Activated effector memory CD4-positive, alpha-beta T cell treated with anti-CD3 and anti-CD28 coated beads, Interleukin-2, amount 50 U/mL, for 16 hours (primary cell): Measurements from ENCODE around the gene CXorf49.
"Not testable (repeated sequence)": the region's sequence is repeated elsewhere in the genome, so short reads cannot be mapped to it uniquely, and the experiment has no call there.

ENCODE experiments used
- DNase-seq: peaks from one replicate; pipeline ENCODE4 v3.0.0-alpha.2; 2020

Gene CXorf49

DNA sequence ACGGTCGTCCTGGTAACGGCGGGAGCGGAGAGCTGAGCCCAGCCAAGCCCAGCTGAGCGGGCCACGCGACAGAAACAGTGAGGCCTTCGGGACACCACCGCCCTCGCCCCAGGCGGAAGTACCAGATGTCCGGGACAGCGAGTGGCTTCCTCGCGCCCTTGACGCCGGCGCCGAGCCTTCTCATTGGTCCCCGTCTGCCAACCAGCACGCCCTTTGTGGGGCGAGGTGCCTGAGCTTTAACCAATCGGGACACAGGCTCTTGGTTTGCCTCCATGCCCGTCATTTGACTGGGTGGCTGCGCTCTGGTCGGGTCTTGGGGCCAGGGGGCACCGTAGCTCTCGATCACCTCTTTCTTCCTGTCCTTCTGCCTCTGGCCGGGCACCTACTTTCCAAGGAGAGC, at the start of gene CXorf49:
TSS of gene CXorf49 (minus strand) at position 101 of the 400 bp plus-strand sequence. CDS start 134 bp downstream, outside the sequence.
- not testable (repeated sequence) for DNase-seq

DNA sequence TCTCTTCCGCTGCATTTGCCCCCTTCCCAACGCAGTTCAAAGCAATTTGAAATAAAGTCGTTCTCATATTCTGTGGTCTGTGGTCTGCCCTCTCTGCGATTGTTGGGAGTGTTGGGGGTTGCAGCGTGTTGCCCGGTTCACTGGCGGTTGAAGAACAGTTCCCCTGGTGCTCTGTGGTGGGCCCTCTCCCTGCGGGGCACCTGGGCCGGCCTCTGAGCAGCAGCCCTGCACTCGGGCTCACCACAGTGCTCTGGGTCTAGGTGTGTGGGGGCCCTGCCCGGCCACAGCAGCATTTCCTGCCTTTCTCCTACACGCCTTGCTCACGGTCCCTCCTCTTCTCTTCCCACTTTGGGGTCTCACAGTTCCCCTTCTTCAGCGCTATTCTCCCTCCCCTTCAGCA, 49.0 kb upstream of the CXorf49 start:
- not testable (repeated sequence) for DNase-seq

DNA sequence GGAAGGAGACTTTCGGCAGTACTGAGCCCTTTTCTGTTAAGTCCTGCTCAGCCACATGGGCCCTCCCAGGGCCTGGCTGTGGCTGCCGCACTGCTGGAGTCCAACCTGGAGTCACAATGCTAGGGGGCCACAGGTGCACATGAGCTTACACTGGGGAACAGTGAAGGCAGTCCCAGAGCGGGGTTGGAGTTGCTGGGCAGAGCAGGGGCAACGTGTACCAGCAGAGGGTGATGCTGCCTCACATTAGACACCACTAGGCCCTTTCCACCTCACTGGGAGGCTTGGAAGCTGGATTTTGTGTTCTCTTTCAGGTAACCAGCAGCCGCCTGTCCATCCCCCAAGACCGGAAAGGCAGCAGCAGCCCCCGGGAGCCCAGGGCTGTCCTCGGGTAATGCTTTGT, 47.5 kb upstream of the CXorf49 start:
- DNase-seq: not testable (repeated sequence)

DNA sequence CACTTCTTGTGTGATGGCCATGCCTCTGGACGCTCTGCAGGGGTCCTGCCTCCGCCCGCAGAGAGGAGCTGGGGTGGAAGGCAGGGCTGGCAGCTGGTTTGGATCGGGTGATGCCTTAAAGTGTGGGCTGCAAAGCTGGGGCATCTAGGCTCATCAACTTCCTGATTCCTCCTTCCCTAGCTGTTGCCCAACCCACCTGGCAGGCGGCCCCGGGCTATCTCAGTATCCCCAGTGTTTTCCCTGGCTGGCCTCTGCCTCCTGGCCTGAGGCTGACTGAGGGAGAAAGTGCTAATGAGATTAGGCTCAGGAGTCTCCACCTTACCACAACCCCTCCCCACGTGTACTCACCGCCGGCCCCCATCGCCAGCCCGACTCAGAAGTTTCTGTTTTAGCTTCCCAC, 46.7 kb upstream of the CXorf49 start:
- not testable (repeated sequence) for DNase-seq

DNA sequence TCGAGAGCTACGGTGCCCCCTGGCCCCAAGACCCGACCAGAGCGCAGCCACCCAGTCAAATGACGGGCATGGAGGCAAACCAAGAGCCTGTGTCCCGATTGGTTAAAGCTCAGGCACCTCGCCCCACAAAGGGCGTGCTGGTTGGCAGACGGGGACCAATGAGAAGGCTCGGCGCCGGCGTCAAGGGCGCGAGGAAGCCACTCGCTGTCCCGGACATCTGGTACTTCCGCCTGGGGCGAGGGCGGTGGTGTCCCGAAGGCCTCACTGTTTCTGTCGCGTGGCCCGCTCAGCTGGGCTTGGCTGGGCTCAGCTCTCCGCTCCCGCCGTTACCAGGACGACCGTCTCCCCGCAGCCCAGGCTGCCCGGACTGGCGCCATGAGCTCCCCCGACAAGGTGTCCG, 45.0 kb upstream of the CXorf49 start, which contains the start of gene CXorf49B:
TSS of gene CXorf49B (plus strand) at position 301 of the 400 bp plus-strand sequence. CDS start at position 376, 75 bp downstream.
- not testable (repeated sequence) for DNase-seq

DNA sequence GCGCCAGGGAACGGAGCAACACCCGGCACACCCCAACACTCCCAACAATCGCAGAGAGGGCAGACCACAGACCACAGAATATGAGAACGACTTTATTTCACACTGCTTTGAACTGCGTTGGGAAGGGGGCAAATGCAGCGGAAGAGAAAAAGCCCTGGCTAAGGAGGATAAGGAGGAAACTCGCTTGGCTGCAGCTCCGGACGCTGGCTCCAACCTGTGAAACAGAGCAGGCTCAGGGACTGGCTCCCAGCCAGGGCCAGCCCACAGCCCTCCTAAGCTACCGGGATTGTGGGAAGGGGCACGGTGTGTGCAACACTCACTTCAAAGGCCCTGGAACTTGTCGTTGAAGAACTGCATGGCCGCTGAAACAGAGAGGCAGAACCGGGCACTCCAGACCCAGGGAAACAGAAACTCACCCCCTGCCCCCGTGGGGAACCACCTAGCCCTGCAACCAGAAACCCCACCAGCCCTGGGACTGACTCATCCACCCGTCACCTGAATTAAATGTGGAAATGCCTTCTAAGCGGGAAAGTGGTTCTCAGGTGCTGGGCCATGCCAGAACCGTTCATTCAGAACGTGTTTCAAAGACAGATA, 42.7 kb upstream of the CXorf49 start:
- DNase-seq: not testable (repeated sequence)

DNA sequence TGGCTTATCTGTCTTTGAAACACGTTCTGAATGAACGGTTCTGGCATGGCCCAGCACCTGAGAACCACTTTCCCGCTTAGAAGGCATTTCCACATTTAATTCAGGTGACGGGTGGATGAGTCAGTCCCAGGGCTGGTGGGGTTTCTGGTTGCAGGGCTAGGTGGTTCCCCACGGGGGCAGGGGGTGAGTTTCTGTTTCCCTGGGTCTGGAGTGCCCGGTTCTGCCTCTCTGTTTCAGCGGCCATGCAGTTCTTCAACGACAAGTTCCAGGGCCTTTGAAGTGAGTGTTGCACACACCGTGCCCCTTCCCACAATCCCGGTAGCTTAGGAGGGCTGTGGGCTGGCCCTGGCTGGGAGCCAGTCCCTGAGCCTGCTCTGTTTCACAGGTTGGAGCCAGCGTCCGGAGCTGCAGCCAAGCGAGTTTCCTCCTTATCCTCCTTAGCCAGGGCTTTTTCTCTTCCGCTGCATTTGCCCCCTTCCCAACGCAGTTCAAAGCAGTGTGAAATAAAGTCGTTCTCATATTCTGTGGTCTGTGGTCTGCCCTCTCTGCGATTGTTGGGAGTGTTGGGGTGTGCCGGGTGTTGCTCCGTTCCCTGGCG, 2.3 kb upstream of the CXorf49 start:
- DNase-seq: not testable (repeated sequence)

DNA sequence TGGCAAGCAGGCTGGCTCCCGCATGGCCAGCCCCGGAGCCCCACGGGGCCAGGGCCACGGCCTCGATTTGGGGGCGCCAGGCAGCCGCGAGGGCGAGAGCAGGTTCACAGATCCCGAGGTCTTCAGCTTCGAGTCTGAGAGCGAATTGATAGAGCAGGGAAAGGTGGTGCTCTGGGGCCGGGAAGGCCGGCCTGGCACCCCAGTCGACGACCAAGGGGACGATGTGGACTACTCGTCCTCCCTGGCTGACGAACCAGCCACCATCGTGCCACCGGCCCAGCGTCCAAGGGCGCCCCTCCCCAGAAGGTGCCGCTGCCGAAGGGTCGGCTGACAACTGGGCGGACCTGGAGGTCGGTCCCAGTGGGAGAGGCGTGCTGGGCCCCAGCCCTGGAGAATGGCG, 1.1 kb upstream of the CXorf49 start:
- DNase-seq: peak; percentile 6

DNA sequence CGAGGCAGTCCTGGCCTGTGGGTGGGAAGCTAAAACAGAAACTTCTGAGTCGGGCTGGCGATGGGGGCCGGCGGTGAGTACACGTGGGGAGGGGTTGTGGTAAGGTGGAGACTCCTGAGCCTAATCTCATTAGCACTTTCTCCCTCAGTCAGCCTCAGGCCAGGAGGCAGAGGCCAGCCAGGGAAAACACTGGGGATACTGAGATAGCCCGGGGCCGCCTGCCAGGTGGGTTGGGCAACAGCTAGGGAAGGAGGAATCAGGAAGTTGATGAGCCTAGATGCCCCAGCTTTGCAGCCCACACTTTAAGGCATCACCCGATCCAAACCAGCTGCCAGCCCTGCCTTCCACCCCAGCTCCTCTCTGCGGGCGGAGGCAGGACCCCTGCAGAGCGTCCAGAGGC, 1.8 kb downstream of the CXorf49 start:
- DNase-seq: not testable (repeated sequence)

DNA sequence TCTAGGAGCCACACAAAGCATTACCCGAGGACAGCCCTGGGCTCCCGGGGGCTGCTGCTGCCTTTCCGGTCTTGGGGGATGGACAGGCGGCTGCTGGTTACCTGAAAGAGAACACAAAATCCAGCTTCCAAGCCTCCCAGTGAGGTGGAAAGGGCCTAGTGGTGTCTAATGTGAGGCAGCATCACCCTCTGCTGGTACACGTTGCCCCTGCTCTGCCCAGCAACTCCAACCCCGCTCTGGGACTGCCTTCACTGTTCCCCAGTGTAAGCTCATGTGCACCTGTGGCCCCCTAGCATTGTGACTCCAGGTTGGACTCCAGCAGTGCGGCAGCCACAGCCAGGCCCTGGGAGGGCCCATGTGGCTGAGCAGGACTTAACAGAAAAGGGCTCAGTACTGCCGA, 2.5 kb downstream of the CXorf49 start:
- DNase-seq: not testable (repeated sequence)

DNA sequence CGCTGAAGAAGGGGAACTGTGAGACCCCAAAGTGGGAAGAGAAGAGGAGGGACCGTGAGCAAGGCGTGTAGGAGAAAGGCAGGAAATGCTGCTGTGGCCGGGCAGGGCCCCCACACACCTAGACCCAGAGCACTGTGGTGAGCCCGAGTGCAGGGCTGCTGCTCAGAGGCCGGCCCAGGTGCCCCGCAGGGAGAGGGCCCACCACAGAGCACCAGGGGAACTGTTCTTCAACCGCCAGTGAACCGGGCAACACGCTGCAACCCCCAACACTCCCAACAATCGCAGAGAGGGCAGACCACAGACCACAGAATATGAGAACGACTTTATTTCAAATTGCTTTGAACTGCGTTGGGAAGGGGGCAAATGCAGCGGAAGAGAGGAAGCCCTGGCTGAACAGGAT, 4.0 kb downstream of the CXorf49 start:
- not testable (repeated sequence) for DNase-seq

DNA sequence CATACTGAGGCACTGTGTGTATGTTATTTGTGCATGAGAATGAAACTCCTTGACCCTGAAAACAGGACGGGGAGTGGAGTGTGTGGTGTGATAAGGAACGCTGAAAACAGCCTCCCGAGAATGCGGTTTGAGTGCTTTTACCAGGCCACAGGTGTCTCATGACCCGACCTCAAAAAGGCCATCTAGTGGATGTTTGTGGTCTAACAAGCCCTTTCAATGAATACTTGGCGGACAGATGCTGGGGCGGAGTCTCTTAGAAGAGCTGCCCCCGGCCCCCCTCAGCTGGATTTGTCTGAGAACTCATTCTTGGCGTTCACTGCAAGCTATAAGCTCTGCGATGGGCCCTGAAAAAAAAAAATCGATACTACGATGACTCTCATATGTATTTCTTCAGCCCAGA, 15.2 kb downstream of the CXorf49 start:
- DNase-seq: not testable (repeated sequence)

DNA sequence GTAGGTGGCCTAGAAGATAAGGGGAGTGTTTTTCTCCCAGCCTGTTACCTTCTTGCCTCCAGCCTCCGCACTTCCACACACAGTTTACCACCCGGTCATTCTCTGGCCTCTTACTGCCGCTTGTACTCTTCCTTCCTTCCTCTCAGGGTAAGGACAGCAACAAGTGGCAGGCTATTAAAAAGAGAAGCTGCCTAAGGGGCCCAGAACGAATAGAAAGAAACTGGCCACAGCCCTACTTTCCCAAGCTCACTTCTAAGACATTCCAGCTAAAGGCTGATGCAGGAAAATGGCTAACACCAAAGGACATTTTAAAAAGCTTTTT, 19.1 kb downstream of the CXorf49 start:
- not testable (repeated sequence) for DNase-seq

DNA sequence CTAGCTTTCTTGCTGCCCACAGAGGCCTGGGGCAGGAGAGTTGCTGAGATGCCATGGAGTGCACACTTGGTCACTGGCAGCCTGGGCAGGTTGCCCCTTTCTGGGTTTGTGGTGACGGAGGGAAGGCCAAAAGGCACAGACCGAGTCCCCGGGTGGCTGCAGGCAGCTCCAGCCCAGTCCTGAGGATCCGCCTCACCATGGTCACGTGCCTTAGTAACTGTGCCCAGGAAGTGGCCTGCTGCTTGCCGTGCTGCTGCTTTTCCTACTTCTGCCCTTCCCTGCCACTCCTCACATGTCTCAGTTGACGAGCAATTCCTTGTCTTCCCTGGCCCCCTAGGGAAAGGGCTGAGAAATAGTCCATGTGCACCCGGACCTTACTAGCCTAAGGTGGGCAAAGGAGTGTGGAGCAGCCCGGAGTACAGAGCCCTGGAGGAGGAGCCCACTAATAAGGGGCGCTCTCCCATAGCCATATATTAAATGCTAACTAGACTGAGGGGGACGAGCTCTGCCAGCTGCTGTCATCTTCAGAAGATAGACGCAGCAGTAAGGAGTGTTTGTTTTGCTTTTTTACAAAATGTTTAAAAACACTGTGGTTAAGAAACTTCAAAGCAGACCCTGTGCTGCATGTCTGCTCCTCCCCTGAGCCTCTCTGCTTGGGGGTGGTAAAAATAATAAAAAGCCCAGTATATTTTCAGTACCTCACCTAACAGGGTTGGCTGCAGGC, 19.6 kb downstream of the CXorf49 start:
- DNase-seq: not testable (repeated sequence)

DNA sequence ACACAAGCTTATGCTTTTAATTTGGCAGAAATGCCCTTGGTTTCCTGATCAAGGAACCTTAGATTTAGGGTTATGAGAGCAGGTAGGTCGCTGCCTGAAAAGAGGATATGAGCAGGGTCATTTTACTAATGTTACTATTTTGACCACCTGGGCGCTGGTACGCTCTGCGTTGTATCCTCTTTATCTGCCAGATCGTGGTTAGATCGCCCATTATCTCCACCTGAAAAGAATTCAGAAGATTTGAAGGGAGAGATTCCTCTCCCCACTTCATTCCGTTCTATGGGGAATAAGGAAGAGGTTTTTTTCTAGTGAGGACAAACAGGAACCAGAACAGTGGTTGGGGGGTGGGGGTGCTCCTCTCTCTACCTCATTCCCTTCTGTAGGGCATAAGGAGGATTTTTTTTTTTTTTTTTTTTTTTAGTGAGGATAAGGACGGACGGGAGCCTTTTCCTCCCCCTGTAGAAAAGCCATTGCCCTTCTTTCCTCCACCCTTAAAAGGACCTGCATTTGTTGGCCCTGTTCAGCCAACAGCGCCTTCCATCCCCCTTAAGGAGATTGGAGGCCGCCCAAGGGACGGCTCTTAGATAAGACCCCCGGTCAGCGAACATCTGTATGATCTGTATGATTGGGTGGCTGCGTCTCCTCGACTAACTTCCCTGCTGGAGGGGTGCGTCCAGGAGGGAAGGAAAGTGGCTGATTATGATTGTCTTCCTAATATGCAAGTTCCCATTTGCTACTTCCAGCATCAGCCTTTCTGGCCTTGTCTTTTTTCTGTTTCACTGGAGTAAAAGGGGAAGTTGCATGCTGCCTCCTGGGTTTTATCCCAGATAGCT, 20.4 kb downstream of the CXorf49 start:
- DNase-seq: not testable (repeated sequence)

DNA sequence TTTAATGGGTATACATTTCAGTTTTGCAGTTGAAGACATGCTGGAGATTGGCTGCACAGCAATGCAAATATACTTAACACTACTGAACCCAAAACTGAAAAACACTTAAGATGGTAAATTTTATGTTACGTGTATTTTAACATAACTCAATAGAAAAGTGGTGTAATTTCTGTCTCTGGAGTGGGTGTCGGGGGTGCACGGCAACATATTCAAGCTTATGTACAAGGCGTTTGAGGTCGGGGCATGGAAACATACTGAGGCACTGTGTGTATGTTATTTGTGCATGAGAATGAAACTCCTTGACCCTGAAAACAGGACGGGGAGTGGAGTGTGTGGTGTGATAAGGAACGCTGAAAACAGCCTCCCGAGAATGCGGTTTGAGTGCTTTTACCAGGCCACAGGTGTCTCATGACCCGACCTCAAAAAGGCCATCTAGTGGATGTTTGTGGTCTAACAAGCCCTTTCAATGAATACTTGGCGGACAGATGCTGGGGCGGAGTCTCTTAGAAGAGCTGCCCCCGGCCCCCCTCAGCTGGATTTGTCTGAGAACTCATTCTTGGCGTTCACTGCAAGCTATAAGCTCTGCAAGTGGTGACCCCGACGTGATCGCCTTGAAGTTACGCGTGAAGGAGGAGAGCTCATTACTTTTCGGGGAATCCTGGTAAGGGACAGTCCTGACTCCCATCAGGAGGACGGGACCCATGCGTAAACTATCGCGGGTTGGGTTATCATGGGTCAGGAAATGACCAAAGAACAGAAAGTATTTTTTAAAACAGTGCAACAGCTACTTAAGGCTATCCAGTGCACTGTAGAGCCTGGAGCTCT, 21.2 kb downstream of the CXorf49 start:
- not testable (repeated sequence) for DNase-seq

DNA sequence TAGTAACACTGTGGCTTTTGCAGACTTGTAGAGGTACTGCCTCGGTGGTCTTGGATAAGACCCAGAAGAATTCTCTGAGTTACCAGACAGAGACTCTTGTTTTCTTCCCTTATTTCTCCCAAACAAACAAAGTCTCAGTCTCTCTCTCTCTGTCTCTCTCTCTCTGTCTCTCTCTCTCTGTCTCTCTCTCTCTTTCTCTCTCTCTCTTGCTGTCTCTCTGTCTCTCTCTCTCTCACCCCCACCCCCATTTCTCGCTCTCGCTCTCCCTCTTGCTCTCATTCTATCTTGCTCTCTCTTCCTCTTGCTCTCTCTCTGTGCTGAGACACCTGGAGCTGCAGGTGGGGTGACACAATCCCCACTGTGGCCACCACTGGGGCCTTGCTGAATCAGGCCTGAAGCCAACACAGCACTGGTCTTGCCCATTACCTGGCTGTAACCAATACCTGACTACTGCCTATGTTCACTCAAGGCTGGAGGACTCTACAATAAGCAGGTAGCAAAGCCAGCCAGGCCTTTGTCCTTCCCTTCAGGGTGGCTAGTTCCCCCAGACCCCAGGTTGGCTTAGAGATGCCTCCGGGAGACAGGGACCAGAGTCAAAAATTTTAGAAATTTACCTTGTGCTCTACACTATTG, 38.4 kb downstream of the CXorf49 start:
- DNase-seq: no peak

DNA sequence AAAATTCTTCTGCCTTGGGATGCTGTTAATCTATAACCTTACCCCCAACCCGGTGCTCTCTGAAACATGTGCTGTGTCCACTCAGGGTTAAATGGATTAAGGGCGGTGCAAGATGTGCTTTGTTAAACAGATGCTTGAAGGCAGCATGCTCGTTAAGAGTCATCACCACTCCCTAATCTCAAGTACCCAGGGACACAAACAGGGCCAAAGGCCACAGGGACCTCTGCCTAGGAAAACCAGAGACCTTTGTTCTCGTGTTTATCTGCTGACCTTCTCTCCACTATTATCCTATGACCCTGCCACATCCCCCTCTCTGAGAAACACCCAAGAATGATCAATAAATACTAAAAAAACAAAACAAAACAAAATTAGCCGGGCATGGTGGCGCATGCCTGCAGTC, 40.9 kb downstream of the CXorf49 start:
- not testable (repeated sequence) for DNase-seq

DNA sequence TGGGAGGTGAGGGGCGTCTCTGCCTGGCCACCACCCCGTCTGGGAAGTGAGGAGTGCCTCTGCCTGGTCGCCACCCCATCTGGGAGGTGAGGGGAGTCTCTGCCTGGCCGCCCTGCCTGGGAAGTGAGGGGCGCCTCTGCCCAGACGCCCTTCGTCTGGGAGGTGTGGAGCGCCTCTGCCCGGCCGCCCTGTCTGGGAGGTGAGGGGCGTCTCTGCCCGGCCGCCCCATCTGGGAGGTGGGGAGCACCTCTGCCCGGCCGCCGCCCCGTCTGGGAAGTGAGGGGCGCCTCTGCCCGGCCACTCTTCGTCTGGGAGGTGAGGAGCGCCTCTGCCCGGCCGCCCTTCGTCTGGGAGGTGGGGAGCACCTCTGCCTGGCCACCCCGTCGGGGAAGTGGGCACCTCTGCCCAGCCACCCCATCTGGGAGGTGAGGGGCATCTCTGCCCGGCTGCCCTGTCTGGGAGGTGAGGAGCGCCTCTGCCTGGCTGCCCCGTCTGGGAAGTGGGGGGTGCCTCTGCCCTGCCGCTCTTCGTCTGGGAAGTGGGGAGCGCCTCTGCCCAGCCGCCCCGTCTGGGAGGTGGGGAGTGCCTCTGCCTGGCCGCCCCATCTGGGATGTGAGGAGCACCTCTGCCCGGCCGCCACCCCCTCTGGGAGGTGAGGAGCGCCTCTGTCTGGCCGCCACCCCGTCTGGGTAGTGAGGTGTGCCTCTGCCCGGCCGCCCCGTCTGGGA, 41.9 kb downstream of the CXorf49 start:
- not testable (repeated sequence) for DNase-seq

DNA sequence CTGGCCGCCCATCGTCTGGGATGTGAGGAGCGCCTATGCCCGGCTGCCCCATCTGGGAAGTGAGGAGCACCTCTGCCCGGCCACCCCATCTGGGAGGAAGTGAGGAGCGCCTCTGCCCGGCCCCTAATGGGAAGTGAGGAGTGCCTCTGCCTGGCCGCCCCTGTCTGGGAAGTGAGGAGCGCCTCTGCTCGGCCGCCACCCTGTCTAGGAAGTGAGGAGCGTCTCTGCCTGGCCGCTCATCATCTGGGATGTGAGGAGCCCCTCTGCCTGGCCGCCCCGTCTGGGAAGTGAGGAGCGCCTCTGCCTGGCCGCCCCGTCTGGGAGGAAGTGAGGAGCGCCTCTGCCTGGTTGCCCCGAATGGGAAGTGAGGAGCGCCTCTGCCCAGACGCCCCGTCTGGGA, 42.4 kb downstream of the CXorf49 start:
- not testable (repeated sequence) for DNase-seq

DNA sequence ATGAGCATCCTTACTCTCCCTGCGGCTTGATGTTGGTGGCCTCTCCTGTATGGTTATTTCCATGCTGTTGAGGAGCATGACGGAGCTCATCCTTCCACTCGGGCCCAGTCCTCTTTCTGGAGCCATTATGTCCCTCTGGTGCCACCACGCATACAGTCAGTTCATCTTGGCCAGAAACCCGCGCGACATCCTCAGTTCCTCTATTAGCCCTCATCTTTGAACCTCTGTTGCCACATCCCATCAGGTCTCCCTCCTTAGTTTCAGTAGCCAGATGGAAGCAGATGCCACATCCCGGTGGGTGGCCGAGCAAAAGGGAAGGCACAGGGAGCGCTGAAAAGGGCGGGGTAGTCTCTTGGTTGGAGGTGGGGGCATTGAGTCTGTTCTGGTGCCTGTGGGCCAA, 46.1 kb downstream of the CXorf49 start:
- DNase-seq: no peak
